Right atrium auricular region (tissue), 2 donors: ENCODE measurements around the gene KRTAP3-3. TPM values are rescaled to one million over a fixed set of nuclear protein-coding genes. Genes with fewer than 3 reads are reported as not detected.

Source experiments
- DNase-seq: peaks from one replicate; pipeline ENCODE4 v3.0.0-alpha.2; 2019; ENCODE audit warnings: low spot score
- H3K27ac ChIP-seq, 2 donors: fragments of 200-600 bp; sonication (generic); 1 replicate in 1 of 2; 2 replicates in 1 of 2; pipeline ENCODE4 v1.5.1; 2016 to 2019
- H3K27me3 ChIP-seq, 2 donors: fragments of 200-600 bp; sonication (generic); one replicate each; pipeline versions ENCODE4 v1.5.1 to v1.6.0; 2017 to 2019
- H3K36me3 ChIP-seq: fragments of 200-600 bp; sonication (generic); one replicate; pipeline ENCODE4 v1.5.1; 2016
- H3K4me1 ChIP-seq, 2 donors: fragments of 200-600 bp; sonication (generic); one replicate each; pipeline versions ENCODE4 v1.5.1 to v1.6.0; 2017 to 2019
- H3K4me3 ChIP-seq, 2 donors: fragments of 200-600 bp; sonication (generic); 1 replicate in 1 of 2; 2 replicates in 1 of 2; pipeline ENCODE4 v1.5.1; 2017 to 2019; ENCODE audit warnings: mild to moderate bottlenecking in 1 of 2, moderate library complexity in 1 of 2
- H3K9me3 ChIP-seq, 2 donors: fragments of 200-600 bp; sonication (generic); one replicate each; pipeline ENCODE4 v1.5.1; 2019
- total RNA-seq, 2 donors: library from RNA; depleted of rRNA; stranded (reverse); fragments of >200 nt; gene quantifications; one replicate each; pipeline ENCODE4 v1.1.0, GENCODE V29; 2016
- TF ChIP-seq, protein P1 (sequence below), 2 donors: fragments of 200-600 bp; sonication (generic); IDR thresholded peaks; one replicate each; pipeline ENCODE4 v1.5.1; 2019; ENCODE audit warnings: antibody characterized with exemption in 2 of 2

The KRTAP3-3 gene
- total RNA-seq, 2 donors from 2014 or later, result not detected

GRCh38 chr17:40993084-40993483 lies 880 bp downstream of the KRTAP3-3 start:
- Histone ChIP-seq H3K27ac (no peak overlapping the region), H3K9me3 (no peaks in the 10 kb centered on the region), H3K4me3 (no peak overlapping the region), H3K4me1 (no peaks in the 10 kb centered on the region), H3K36me3 (no peaks in the 10 kb centered on the region), H3K27me3 (no peaks in the 10 kb centered on the region)
- TF ChIP-seq, protein P1, sequence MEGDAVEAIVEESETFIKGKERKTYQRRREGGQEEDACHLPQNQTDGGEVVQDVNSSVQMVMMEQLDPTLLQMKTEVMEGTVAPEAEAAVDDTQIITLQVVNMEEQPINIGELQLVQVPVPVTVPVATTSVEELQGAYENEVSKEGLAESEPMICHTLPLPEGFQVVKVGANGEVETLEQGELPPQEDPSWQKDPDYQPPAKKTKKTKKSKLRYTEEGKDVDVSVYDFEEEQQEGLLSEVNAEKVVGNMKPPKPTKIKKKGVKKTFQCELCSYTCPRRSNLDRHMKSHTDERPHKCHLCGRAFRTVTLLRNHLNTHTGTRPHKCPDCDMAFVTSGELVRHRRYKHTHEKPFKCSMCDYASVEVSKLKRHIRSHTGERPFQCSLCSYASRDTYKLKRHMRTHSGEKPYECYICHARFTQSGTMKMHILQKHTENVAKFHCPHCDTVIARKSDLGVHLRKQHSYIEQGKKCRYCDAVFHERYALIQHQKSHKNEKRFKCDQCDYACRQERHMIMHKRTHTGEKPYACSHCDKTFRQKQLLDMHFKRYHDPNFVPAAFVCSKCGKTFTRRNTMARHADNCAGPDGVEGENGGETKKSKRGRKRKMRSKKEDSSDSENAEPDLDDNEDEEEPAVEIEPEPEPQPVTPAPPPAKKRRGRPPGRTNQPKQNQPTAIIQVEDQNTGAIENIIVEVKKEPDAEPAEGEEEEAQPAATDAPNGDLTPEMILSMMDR (IDR thresholded peaks at IDR 0.05), result no peak
- DNase-seq, result no peak

DNA sequence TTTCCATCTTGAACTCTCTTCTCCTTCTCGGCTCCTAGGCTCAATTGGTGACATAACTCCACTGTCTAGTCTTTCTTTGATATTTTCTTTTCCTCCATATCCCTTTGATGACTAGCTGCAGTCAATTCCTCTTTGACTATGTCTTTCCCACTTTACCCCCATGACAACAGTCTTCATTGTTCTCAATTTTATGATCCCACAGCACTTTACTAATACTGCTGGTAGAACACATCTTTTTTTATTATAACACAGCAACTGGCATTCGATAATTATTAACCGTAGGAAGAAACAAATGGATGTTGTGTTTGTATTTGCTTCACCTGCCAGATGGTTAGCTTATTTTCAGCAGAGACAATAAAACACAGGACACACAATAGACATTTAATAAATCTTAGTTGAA lies 1.3 kb downstream of the KRTAP3-3 start:
- TF ChIP-seq, protein P1 (IDR thresholded peaks at IDR 0.05), result no peak
- Histone ChIP-seq H3K4me3 (no peak overlapping the region), H3K9me3 (no peaks in the 10 kb centered on the region), H3K4me1 (no peaks in the 10 kb centered on the region), H3K27ac (no peak overlapping the region), H3K27me3 (no peaks in the 10 kb centered on the region), H3K36me3 (no peaks in the 10 kb centered on the region)
- no peak for DNase-seq

DNA sequence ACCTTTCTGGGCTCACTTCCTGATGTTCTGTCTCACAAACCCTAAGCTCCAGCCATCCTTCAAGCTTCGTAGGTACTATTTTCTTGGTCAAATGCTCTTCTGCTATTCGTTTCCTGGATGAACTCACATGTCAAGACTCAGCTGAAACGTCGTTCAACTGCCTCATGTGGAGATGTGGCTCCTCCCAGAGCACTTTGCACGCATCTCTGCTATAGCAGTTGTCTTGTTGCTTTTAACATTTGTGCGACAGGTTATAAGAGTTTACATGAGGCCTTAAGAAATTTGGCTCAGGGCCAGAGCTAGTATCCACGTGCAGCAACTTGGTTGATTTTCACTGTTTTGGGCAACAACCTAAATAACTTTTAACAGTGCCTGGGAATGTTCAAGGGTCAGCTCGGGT lies 7.0 kb downstream of the KRTAP3-3 start:
- no peaks in the 10 kb centered on the region for H3K27me3 ChIP-seq
- H3K9me3 ChIP-seq, result no peaks in the 10 kb centered on the region

GRCh38 chr17:40984226-40984625 lies 9.7 kb downstream of the KRTAP3-3 start, which contains the start of gene KRT40:
KRT40 (minus strand) TSS chr17:40984326; CDS start chr17:40984273, 53 bp downstream.
- no peak within 1 kb of the TSS for H3K4me3 ChIP-seq
- no peaks in the 10 kb centered on the region for H3K9me3 ChIP-seq
- no peak for DNase-seq
- H3K27me3 ChIP-seq, result no peaks in the 10 kb centered on the region
- no peaks in the 10 kb centered on the region for H3K4me1 ChIP-seq
- TF ChIP-seq, protein P1 (IDR thresholded peaks at IDR 0.05), result no peak
- no peak within 1 kb of the TSS for H3K27ac ChIP-seq
- no peaks in the 10 kb centered on the region for H3K36me3 ChIP-seq

More for the DNA sequence above, 7.0 kb downstream of the KRTAP3-3 start:
- H3K4me1 ChIP-seq, result no peaks in the 10 kb centered on the region
- no peaks in the 10 kb centered on the region for H3K36me3 ChIP-seq
- DNase-seq, result no peak
- TF ChIP-seq, protein P1 (IDR thresholded peaks at IDR 0.05), result no peak
- H3K27ac ChIP-seq, result no peak overlapping the region
- H3K4me3 ChIP-seq, result no peak overlapping the region

DNA sequence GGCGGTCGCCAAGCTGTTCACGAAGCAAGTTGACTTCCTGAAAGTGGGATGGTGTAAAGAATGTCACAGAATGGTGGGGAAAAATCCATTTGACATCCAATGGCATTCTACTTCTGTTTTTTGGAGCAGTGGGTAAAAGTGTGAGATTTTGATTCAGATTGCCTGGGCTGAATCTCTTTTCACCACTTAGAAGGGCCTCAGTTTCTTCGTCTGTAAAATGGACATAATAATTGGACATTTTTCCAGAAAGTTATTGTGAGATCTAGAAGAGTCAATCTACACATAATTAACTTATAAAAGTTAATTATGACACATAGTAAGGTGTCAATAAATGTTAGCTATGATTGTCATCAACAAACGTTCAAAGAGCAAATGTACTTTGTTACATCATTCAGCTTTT lies 12.8 kb downstream of the KRTAP3-3 start:
- no peak overlapping the region for H3K4me3 ChIP-seq
- H3K36me3 ChIP-seq, result no peaks in the 10 kb centered on the region
- no peaks in the 10 kb centered on the region for H3K9me3 ChIP-seq
- H3K27me3 ChIP-seq, result no peaks in the 10 kb centered on the region
- no peak overlapping the region for H3K27ac ChIP-seq
- TF ChIP-seq, protein P1 (IDR thresholded peaks at IDR 0.05), result no peak
- no peak for DNase-seq
- H3K4me1 ChIP-seq, result no peaks in the 10 kb centered on the region

DNA sequence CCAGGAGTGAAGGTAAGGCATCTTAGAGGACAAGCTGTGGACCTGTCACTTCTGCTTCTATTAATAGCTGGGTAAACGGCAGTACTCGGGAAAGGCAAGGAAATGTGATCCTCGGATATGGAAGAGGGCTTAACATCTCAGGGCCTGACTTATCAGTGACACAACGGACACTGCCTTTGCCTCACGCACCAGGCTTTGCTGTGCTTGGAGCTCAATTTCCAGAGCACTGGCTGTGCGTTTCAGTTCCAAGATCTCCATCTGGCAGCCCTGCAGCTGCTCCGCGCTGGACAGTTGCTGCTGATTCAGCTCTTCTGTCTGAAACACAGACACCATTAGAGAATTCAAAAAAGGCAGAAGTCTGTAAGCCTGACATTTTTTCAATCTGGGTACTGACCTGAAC lies 13.4 kb downstream of the KRTAP3-3 start:
- TF ChIP-seq, protein P1 (IDR thresholded peaks at IDR 0.05), result no peak
- DNase-seq, result no peak
- no peaks in the 10 kb centered on the region for H3K9me3 ChIP-seq
- no peak overlapping the region for H3K27ac ChIP-seq
- no peaks in the 10 kb centered on the region for H3K27me3 ChIP-seq
- no peak overlapping the region for H3K4me3 ChIP-seq
- H3K36me3 ChIP-seq, result no peaks in the 10 kb centered on the region
- H3K4me1 ChIP-seq, result no peaks in the 10 kb centered on the region
